ENCODE measurements around the gene TEDC2.

DNA sequence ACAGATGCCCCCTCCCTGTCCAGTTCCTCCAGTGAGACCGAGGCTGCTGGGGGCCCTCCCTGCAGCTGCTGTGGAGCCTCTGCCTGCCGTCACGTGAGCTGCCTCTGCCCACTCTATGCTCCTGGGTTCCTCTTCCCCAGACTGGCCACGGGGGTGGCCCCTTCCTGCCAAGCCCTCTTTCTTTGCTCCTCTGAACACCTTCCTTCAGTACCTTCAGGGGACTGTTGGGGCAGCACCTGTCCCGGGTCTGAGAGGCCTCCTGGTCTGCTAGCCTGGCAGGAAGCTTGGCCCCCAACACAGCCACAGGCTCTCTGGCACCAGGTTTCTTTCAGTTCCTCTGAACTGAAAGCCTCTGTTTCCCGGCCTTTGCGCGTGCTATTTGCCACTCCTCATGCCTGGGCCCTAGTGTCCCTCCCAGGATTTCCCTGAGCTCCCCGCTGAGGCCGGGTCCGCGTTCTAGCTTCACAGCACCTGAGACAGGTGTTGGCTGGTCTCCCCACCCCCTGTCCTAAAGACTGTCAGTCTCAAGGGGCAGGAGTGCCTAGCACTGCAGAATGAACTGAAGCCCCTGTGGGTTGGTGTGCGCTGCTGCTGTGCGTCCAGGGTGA, 47.2 kb downstream of the TEDC2 start:
- TF ChIP-seq, protein P1, sequence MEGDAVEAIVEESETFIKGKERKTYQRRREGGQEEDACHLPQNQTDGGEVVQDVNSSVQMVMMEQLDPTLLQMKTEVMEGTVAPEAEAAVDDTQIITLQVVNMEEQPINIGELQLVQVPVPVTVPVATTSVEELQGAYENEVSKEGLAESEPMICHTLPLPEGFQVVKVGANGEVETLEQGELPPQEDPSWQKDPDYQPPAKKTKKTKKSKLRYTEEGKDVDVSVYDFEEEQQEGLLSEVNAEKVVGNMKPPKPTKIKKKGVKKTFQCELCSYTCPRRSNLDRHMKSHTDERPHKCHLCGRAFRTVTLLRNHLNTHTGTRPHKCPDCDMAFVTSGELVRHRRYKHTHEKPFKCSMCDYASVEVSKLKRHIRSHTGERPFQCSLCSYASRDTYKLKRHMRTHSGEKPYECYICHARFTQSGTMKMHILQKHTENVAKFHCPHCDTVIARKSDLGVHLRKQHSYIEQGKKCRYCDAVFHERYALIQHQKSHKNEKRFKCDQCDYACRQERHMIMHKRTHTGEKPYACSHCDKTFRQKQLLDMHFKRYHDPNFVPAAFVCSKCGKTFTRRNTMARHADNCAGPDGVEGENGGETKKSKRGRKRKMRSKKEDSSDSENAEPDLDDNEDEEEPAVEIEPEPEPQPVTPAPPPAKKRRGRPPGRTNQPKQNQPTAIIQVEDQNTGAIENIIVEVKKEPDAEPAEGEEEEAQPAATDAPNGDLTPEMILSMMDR (IDR thresholded peaks at IDR 0.05; ENCODE audit: poor library complexity), result no peak
- TF ChIP-seq EZH2 (IDR thresholded peaks at IDR 0.05; ENCODE audit: borderline replicate concordance), result no peak

All from hepatocyte (in vitro differentiated cells).